GM12874 (cell line): ENCODE results near the gene PAPPA.

Experiments used
- CTCF ChIP-seq: IDR thresholded peaks from 2 replicates; pipeline ENCODE4 v1.5.1; 2011; ENCODE audit warnings: low read depth, mild to moderate bottlenecking, control low read depth, low read length, moderate library complexity; ENCODE audit not compliant: insufficient read depth

The PAPPA gene

GRCh38 chr9:116379821-116380220 is 226.2 kb downstream of the PAPPA start:
- no peak for TF ChIP-seq CTCF

DNA sequence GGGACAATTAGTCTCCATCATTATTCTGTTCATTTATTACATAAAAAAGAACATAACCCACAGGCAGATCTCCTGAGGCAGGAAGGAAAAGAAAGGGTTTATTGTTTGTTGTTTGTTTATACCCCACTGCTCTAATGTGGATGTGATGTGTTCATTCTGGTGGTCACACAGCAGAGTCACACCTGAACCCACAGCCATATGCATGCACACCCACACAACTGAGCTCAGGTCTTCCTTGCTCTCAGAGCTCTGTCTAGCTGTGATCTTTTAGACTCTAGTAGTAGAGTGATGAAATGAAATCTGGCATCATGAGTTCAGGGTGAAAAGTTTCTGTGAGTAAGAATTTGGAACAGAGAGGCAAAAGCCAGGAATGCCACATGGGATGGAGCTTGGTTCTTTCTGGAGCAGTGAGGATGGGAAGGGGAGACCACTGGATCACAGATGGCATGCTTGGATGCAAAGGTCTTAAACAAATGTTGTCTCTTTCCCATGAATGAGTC is 227.0 kb downstream of the PAPPA start:
- no peak for TF ChIP-seq CTCF

GRCh38 chr9:116381350-116381749 is 227.8 kb downstream of the PAPPA start:
- TF ChIP-seq CTCF: no peak

DNA sequence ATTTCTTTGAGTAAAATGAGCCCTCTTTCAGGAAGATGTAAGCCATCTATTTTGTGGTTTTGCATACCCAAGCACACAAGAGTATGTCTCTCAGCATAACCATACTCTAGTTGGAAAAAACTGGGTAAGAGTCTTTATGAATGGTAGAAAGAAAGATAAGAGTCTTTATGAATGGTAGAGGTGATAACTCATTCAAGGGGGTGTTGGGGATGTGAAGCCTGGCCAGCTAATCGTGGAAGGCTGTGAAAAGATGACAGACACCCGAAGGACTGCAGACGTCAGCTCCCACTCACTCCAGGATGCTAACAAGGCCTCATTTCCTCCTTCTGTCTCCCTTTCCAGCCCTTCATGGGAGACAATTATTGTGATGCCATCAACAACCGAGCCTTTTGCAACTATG is 228.5 kb downstream of the PAPPA start:
- TF ChIP-seq CTCF: no peak

GRCh38 chr9:116383133-116383532 is 229.5 kb downstream of the PAPPA start:
- TF ChIP-seq CTCF: no peak

GRCh38 chr9:116383936-116384335 is 230.3 kb downstream of the PAPPA start:
- TF ChIP-seq CTCF: no peak

DNA sequence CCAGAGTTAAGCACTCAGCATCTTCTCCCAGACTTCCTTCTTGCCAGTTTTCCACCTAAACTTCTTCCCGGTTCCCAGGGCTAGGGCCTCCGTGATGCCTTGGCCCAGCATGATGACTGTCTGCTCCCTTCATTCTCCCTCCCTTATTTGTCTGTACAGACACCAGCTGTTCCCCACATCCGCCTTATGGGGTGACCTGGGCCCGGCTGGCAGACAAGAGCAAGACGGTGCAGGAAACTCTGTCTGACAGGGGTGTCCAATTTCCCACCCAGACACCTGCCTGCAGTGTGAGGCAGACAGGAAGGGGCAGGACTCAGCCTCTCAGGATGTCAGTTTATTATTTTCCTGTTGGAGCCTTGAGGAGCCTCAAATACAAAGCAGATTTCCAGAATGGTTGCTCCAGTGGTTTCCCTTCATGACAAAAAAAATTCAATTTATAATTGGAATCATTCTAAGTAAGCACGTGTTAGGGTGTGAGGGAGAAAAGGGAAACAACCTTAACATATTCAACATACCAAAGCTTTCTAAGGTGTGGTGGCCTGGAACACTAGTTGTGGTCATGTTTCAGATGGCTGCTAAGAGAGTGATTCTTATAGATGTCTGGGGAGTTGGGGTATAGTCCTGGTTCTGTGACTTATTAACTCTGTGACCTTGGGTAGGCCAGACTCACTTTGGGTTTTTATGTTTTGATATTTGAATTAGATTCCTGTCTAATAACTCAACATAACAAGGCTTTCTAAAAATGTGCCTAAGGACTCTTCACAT is 234.5 kb downstream of the PAPPA start:
- TF ChIP-seq CTCF: no peak
